Activated CD8-positive, alpha-beta memory T cell treated with anti-CD3 and anti-CD28 coated beads for 24 hours (primary cell): ENCODE results near the gene ZEB2.

Source experiments
- DNase-seq: peaks from one replicate; pipeline ENCODE4 v3.0.0-alpha.2; 2020

Gene ZEB2

GRCh38 chr2:144512470-144512869 is 7.4 kb downstream of the ZEB2 start:
- DNase-seq = no peak

DNA sequence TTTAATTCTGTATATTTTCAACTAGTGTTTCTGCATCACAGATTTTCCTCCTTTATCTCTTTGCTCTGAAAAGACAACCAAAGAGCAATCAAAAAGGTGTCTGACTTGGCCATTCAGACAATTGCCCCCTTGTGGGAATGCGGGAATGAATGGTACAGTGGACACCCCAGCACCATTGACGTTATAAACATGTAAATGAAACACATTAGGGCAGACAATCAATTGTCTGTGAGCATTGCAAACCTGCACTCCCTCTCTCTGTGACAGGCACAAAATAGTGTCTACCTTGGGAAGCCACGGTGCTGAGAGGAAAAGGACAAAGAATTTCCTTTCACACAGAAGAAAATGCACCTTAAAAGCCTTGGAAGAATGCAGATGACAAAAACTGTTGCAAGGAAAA is 8.0 kb downstream of the ZEB2 start:
- no peak for DNase-seq

- no peak for DNase-seq
Observed at GRCh38 chr2:144511226-144511810, 8.6 kb downstream of the ZEB2 start.

DNA sequence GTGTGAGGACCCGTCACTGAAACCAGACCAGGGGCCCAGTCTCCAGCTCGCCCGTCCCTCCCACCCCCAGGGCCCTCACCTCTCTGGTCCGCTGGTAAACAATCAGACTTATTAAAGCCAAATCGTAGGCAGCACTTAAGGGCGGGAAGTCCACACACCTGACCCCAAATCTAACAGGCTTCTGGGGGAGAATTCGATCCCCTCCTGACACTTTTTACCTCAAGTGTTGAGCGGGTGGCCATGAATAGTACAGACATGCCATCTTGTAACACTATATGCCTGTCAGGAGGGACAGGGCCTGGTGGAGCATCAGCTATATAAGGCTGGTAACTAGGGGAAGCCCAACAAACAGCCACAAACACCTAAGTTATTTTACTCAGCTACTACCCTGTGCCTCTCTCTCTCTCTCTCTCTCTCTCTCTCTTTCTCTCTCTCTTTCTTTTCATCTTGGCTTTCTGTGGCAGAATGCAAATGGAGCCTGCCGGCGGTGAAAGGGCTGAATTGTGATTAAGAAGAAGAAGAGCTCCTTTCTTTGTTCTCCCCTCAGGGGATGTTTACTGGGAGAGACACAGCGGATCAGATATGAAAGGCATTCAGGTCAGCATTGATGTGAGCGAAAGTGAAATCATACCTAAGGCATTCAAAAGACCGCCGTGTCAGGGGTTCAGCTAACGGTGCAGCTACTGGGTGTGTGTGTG is 9.5 kb downstream of the ZEB2 start:
- no peak for DNase-seq

DNA sequence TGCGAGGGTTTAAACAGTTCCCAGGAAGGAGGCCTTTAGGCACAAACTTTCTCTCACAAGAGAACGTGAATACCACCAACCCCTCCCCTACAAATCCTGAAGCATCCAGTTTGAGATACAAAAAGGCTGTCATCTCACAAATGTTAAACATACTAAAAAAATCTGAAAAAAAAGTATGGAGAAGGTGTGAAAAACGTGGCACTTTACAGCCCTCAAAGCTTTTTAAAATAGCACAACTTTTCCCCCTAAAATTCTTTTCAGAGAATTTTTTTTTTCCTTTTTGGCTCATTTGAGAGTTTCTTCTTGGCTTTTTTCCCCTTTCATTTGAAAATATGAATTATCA is 10.1 kb downstream of the ZEB2 start:
- no peak for DNase-seq

GRCh38 chr2:144509001-144509878 is 10.7 kb downstream of the ZEB2 start:
- DNase-seq = no peak

- no peak for DNase-seq
Observed at GRCh38 chr2:144508172-144508851, 11.6 kb downstream of the ZEB2 start.

DNA sequence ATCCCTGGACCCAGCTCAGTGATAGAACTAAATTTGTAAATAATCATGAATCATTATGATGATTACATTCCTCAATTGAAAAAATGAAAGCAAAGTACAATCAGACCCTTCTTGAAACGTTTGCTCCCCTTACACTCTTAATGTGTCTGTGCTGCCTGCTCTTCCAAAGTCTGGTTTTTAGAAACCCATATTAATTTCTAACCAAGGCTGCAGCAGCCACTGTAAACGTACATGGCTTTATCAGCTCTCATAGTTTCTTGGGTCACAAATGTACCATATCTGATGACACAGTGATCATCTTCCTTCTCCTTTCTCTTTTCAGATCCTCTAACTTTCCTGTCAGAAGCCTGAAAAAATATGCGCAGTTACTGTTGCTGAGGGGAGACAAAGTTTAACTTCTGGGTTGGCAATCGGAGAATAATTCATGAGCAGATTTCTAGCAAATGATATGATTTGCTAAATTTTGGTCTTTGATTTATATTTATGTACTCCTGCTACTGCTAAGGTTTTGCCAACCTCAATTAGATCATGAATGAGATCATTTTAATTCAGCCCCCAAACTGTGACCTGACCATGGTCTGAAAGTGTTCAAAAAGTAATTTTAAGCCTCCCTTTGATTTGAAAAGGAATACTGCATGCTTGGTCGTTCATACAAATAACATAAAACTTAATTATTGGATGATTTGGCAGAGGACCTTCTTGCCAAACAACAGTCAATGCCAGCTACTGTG is 12.3 kb downstream of the ZEB2 start:
- no peak for DNase-seq

DNA sequence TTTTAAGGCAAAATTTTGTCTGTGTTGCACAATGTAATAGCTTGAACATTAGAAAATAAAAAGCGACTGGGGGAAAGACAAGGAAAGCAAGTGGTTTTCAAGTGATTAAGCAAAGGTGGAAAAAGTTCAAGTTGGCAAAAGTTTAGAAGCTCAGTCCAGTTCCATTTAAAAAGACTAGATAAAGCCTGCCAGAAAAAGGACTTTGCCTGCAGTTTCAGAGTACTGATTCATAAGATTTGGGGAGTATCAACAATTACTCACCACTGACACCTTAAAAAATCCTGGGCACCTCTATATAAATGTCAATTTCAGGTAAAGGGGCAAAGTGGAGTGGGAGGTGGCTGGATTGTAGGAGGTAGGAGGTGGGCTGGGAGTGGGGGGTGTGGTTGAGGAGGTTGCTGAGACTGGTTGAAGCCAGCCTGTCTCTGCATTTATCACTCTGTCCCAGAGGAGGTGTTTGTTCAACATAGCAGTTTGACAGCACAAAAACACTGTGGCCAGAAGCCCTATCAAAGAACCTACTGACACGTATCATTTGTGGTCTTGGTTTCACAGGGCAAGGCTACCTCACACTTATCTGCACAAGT is 14.6 kb downstream of the ZEB2 start:
- DNase-seq = no peak

GRCh38 chr2:144504218-144504641 is 15.7 kb downstream of the ZEB2 start:
- no peak for DNase-seq

DNA sequence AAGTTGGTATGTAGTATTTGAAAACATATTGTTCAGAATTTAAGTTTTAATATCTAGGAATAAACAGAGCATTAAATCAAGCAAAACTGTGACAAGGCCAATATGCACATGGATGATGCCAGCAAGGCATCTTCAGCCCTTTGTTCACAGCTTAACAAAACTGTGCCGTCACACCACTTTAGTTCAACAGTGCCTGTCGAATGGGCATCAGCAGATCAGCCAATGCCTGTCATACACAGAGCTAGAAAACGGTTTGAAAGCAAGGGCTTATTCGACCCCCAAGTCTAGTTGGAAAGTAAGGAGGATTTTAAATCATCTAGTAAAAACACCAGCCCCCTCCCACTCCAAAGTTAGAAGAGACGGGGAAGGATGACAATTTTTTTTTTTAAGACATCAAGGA is 16.7 kb downstream of the ZEB2 start:
- no peak for DNase-seq

DNA sequence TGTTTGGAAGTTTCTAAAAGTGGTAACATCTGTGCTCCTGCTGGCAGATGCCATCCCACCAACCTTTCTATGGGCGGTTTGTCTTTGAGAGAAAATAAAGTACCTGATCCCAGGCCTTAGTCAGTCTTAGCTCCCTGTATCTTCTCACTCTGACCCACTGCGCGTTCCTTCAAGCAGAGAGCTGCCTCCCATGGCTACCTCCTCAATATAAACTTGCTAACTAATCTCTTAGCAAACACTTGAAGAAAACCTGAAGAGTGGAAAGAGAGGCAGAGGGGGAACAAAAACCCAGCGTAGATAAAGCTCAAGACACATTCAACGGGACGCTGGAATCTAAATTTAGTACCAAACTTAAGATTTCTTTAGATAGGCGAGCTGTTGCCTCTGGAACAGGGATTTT is 17.6 kb downstream of the ZEB2 start:
- DNase-seq = no peak

- DNase-seq = no peak
Observed at GRCh38 chr2:144501627-144502026, 18.3 kb downstream of the ZEB2 start.

DNA sequence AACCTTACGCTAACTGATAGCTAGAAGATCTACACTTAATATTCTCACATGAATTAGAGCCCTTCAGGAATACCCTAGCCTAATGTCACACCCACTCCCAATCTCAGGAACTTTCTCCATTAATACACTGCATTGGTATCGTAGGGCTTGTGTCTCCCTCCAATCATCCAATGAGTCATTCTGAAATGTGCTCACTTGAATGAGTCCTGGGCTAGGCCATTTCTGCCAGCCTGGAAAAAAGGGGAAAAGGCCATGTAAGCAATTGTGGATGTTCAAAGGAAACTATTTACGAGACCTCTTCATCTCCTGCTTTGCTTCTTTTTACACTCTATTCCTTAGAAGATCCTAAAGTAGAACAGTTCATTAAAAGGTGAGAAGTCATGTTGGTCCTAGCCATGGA is 18.8 kb downstream of the ZEB2 start:
- DNase-seq = no peak

- no peak for DNase-seq
Observed at GRCh38 chr2:144500563-144500962, 19.4 kb downstream of the ZEB2 start.

DNA sequence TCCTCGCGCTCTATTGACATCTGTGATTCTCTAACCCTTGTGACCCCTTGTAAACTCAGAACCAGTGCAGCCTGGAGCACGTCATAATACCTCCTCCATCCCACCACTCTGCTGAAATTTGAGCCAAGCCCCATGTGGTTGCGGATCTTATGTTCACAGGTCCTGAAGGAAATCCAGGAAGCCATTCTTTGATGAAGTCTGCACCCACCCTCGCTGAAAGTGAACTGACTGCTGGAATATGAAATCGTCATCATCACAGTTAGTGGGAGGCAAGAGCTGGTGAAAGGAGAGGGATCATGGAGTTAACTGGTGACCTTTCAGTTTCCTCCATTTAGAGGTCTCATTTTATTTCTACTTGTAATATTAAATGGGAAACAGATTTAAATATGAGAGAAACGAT is 21.6 kb downstream of the ZEB2 start:
- DNase-seq = no peak

GRCh38 chr2:144496977-144497598 is 22.8 kb downstream of the ZEB2 start:
- no peak for DNase-seq

DNA sequence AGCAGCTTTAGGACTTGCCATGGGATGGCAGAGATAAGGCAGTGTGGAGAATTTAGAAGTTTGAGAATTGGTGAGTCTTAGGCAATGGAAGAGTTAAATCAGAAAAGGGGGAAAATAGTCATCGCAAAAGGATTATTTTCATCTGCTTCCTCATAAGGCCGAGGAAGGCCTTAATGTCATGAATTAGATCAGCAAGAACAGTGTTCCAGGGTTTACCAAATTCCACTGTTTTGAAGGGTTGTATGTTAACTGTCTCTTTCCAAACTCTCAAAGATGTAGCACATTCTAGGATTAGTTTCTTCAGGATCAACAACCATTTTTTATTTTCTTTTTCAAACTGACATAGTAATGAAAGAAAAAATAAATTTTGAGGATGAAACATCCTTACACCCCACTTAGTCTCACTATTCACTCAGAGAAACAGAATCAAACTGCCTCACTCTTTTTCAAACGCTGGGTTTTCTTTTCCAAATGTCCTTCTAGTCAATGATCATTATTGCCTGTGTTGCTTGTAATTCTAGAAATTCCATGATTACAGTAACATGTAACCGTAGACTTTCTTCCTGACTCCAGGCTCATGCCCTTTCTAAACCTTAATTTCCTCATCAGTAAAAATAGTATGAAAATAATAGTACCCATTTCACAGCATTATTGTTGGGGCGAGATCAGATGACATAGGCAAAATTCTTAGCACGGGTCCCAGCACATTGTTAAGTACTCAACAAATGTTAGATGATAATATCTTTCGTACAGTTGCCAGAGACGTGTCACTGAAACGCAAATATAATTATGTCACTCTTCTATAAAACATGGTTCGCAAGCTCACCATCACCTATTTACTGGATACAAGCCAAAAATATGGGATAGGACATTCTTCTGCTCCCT is 23.6 kb downstream of the ZEB2 start:
- no peak for DNase-seq

GRCh38 chr2:144495227-144496091 is 24.5 kb downstream of the ZEB2 start:
- no peak for DNase-seq
